Gastrocnemius medialis (tissue), 4 donors: Measurements from ENCODE around the gene TEX52. TPM values are rescaled to one million over a fixed set of nuclear protein-coding genes. Genes with fewer than 3 reads are reported as not detected.

Experiments used
- ATAC-seq, 2 donors: fragments of 150-250 bp; one replicate each; pipeline ENCODE4 v1.9.1; 2016
- DNase-seq, 2 donors: peaks; one replicate each; pipeline ENCODE4 v3.0.0-alpha.2; 2019
- H3K27ac ChIP-seq, 4 donors: fragments of 200-600 bp; sonication (generic); 1 replicate in 1 of 4; 2 replicates in 3 of 4; pipeline ENCODE4 v1.5.1; 2016 to 2018; ENCODE audit warnings: mild to moderate bottlenecking in 2 of 4, moderate library complexity in 1 of 4
- H3K27me3 ChIP-seq, 3 donors: fragments of 200-600 bp; sonication (generic) in 2 of 3; 1 replicate in 1 of 3; 2 replicates in 2 of 3; pipeline versions ENCODE4 v1.5.1 to v1.6.0; 2016 to 2019; ENCODE audit warnings: mild to moderate bottlenecking in 1 of 3, moderate library complexity in 1 of 3
- H3K36me3 ChIP-seq, 2 donors: fragments of 200-600 bp; sonication (generic) in 1 of 2; one replicate each; pipeline ENCODE4 v1.5.1; 2017 to 2018
- H3K4me1 ChIP-seq, 2 donors: fragments of 200-600 bp; sonication (generic) in 1 of 2; one replicate each; pipeline ENCODE4 v1.5.1; 2016 to 2017; ENCODE audit warnings: mild to moderate bottlenecking in 2 of 2
- H3K4me3 ChIP-seq, 4 donors: fragments of 200-600 bp; sonication (generic) in 3 of 4; 1 replicate in 1 of 4; 2 replicates in 3 of 4; pipeline ENCODE4 v1.5.1; 2016 to 2019; ENCODE audit warnings: mild to moderate bottlenecking in 2 of 4
- H3K9me3 ChIP-seq, 3 donors: fragments of 200-600 bp; sonication (generic) in 2 of 3; 1 replicate in 1 of 3; 2 replicates in 2 of 3; pipeline ENCODE4 v1.5.1; 2016 to 2019
- CTCF ChIP-seq, 5 experiments: fragments of 450-650 bp in 3 of 5; fragments of 200-600 bp in 2 of 5; sonication (generic) in 2 of 5; IDR thresholded peaks in 4 of 5; conservative IDR thresholded peaks in 1 of 5; 1 replicate in 4 of 5; 2 replicates in 1 of 5; pipeline ENCODE4 v1.5.1; 2016 to 2019; ENCODE audit warnings: antibody characterized with exemption in 5 of 5, mild to moderate bottlenecking in 3 of 5, moderate library complexity in 3 of 5
- POLR2A ChIP-seq, 2 donors: fragments of 450-650 bp; IDR thresholded peaks; one replicate each; pipeline ENCODE4 v1.6.1; 2017; ENCODE audit warnings: antibody characterized with exemption in 2 of 2, mild to moderate bottlenecking in 2 of 2, moderate library complexity in 2 of 2
- in situ Hi-C, 4 donors: fragments of 200-750 bp; cut with MboI; loops; one replicate each; pipeline versions ENCODE4 v1.15.0 to v1.8.0; 2017; ENCODE audit warnings: low sequenced_read_pairs in 4 of 4
- intact Hi-C: fragments of 100-400 bp; cut with DNase I; formaldehyde crosslinking; loops from one replicate; pipeline ENCODE4 v1.15.1; 2023; ENCODE audit warnings: low total_unique reads
- total RNA-seq, 4 donors: library from RNA; depleted of rRNA; stranded (reverse); fragments of >200 nt; gene quantifications; one replicate each; pipeline versions ENCODE4 v1.1.0 to v1.2.3, GENCODE V29; 2016

TEX52 gene
- total RNA-seq, 4 donors from 2014 or later: 0.68 TPM; not detected in 3

GRCh38 chr12:2829275-2829674 is 27.6 kb downstream of the TEX52 start:
- no peak for ATAC-seq

GRCh38 chr12:2826721-2827515 is 29.9 kb downstream of the TEX52 start:
- ATAC-seq: no peak
- in situ Hi-C loops: no loop called here
- Histone ChIP-seq H3K27ac (no peak overlapping the region), H3K4me3 (no peak overlapping the region), H3K36me3 (peaks cover 0 to 70% of the 10 kb centered on the region in 2 donors), H3K4me1 (no peaks in the 10 kb centered on the region), H3K9me3 (no peaks in the 10 kb centered on the region), H3K27me3 (no peaks in the 10 kb centered on the region)
- intact Hi-C loops: no loop called here
- no peak for TF ChIP-seq POLR2A (IDR thresholded peaks at IDR 0.05)
- TF ChIP-seq CTCF (IDR thresholded peaks at IDR 0.05 in 4 of 5, conservative IDR thresholded peaks at IDR 0.05 in 1 of 5): no peak
- no peak for DNase-seq

More at GRCh38 chr12:2829275-2829674, 27.6 kb downstream of the TEX52 start:
- in situ Hi-C loops: no loop called here
- DNase-seq: no peak
- Histone ChIP-seq H3K27ac (no peak overlapping the region), H3K36me3 (peaks cover 0 to 46% of the 10 kb centered on the region in 2 donors), H3K4me3 (no peak overlapping the region), H3K4me1 (peaks cover 0 to 1% of the 10 kb centered on the region in 2 donors), H3K27me3 (no peaks in the 10 kb centered on the region), H3K9me3 (no peaks in the 10 kb centered on the region)
- intact Hi-C loops: no loop called here
- no peak for TF ChIP-seq CTCF (IDR thresholded peaks at IDR 0.05 in 4 of 5, conservative IDR thresholded peaks at IDR 0.05 in 1 of 5)
- no peak for TF ChIP-seq POLR2A (IDR thresholded peaks at IDR 0.05)

- in situ Hi-C loops: no loop called here
- TF ChIP-seq CTCF (IDR thresholded peaks at IDR 0.05 in 4 of 5, conservative IDR thresholded peaks at IDR 0.05 in 1 of 5): no peak
- TF ChIP-seq POLR2A (IDR thresholded peaks at IDR 0.05): no peak
- H3K27ac ChIP-seq: no peak overlapping the region
- ATAC-seq (no peak), DNase-seq (no peak)
- no peak overlapping the region for H3K4me3 ChIP-seq
- intact Hi-C loops: no loop called here
- H3K9me3 ChIP-seq: no peaks in the 10 kb centered on the region
- H3K4me1 ChIP-seq: no peaks in the 10 kb centered on the region
- H3K27me3 ChIP-seq: no peaks in the 10 kb centered on the region
- peaks cover 0 to 79% of the 10 kb centered on the region in 2 donors for H3K36me3 ChIP-seq
These were observed 30.8 kb downstream of the TEX52 start for GRCh38 chr12:2826036-2826435.

- Histone ChIP-seq H3K4me1 (no peaks in the 10 kb centered on the region), H3K27ac (no peak overlapping the region), H3K9me3 (no peaks in the 10 kb centered on the region), H3K4me3 (no peak overlapping the region), H3K27me3 (no peaks in the 10 kb centered on the region), H3K36me3 (peaks cover 0 to 88% of the 10 kb centered on the region in 2 donors)
- TF ChIP-seq CTCF (IDR thresholded peaks at IDR 0.05 in 4 of 5, conservative IDR thresholded peaks at IDR 0.05 in 1 of 5) (no peak), POLR2A (IDR thresholded peaks at IDR 0.05) (no peak)
- ATAC-seq: no peak
- in situ Hi-C loops: no loop called here
- intact Hi-C loops: no loop called here
- DNase-seq: no peak
These were observed 31.7 kb downstream of the TEX52 start for GRCh38 chr12:2825132-2825531.
